GM12878 (cell line): ENCODE data around the gene RPL12. TPM values are rescaled to one million over a fixed set of nuclear protein-coding genes. Genes with fewer than 3 reads are reported as not detected.
A peak's percentile ranks its signal among the peaks of the same experiment; 100 is the strongest.

Source experiments
- ATAC-seq: fragments of 200-7000 bp; cut with Tn5 transposase; 3 replicates; pipeline ENCODE4 v1.9.1; 2020; ENCODE audit warnings: mild to moderate bottlenecking, moderate library complexity
- BruUV-seq: library from RNA; stranded (reverse); fragments of 400-500 nt; replicated peaks from 2 replicates; lab custom pipeline; 2021; lab: Mats Ljungman, UMichigan
- CTCF ChIA-PET: fragments of 300-600 bp; sonication (Branson Sonifier 250); formaldehyde crosslinking; extraction: SDS; loops from one replicate; lab custom pipeline; 2021; ENCODE audit warnings: inconsistent platforms; lab: Yijun Ruan, JAX
- POLR2A ChIA-PET: fragments of 350-600 bp; formaldehyde crosslinking; extraction: SDS; loops from one replicate; lab custom pipeline; 2021; ENCODE audit warnings: inconsistent platforms; lab: Charles Lee
- RAD21 ChIA-PET: fragments of 300-600 bp; sonication (Branson Sonifier 250); formaldehyde crosslinking; loops from one replicate; lab custom pipeline; 2023; ENCODE audit warnings: antibody characterized with exemption; ENCODE audit not compliant: unreplicated experiment; lab: Charles Lee
- SMC1A ChIA-PET: fragments of 300-600 bp; sonication (Branson Sonifier 250); formaldehyde crosslinking; loops from one replicate; lab custom pipeline; 2023; ENCODE audit not compliant: unreplicated experiment, uncharacterized antibody; lab: Charles Lee
- DNase-seq: peaks from one replicate; pipeline ENCODE4 v3.0.0-alpha.2; 2011; ENCODE audit warnings: low read depth, low spot score
- FAIRE-seq: peaks from 3 replicates; lab custom pipeline; 2011; peaks lifted over from hg19 to GRCh38; lab: Jason Lieb, UNC
- H2AFZ ChIP-seq: 2 replicates; pipeline ENCODE4 v1.6.0; 2011; ENCODE audit warnings: low read depth, low read length, control low read depth; ENCODE audit not compliant: control insufficient read depth
- H3K27ac ChIP-seq: 2 replicates; pipeline ENCODE4 v1.5.1; 2011; ENCODE audit warnings: control low read depth; ENCODE audit not compliant: control insufficient read depth, insufficient read depth
- H3K27me3 ChIP-seq, 2 experiments: replicated peaks in 1 of 2; 2 replicates each; pipeline versions ENCODE4 v1.6.0 to v1.6.1; 2011; ENCODE audit warnings: low read length in 1 of 2; ENCODE audit not compliant: control insufficient read depth in 2 of 2, insufficient read depth in 2 of 2
- H3K36me3 ChIP-seq, 2 experiments: 2 replicates each; pipeline ENCODE4 v1.5.1; 2011; ENCODE audit warnings: low read length in 1 of 2; ENCODE audit not compliant: control insufficient read depth in 2 of 2, insufficient read depth in 2 of 2
- H3K4me1 ChIP-seq: 2 replicates; pipeline ENCODE4 v1.6.1; 2011; ENCODE audit warnings: mild to moderate bottlenecking, low read length, moderate library complexity, mixed read lengths; ENCODE audit not compliant: control insufficient read depth, insufficient read depth
- H3K4me2 ChIP-seq: 2 replicates; pipeline ENCODE4 v1.6.0; 2011; ENCODE audit warnings: control low read depth; ENCODE audit not compliant: control insufficient read depth, insufficient read depth
- H3K4me3 ChIP-seq: fragments of 200-600 bp; sonication (generic); 2 replicates; pipeline ENCODE4 v1.5.1; 2016
- H3K79me2 ChIP-seq: 2 replicates; pipeline ENCODE4 v1.6.0; 2011; ENCODE audit warnings: low read length; ENCODE audit not compliant: control insufficient read depth, insufficient read depth
- H3K9ac ChIP-seq: 2 replicates; pipeline ENCODE4 v1.8.0; 2011; ENCODE audit warnings: low read length, control low read depth, mixed read lengths; ENCODE audit not compliant: control insufficient read depth, insufficient read depth
- H3K9me3 ChIP-seq: replicated peaks from 3 replicates; pipeline ENCODE4 v1.5.1; 2011; ENCODE audit warnings: mild to moderate bottlenecking, low read length; ENCODE audit not compliant: control insufficient read depth, insufficient read depth
- H4K20me1 ChIP-seq: 2 replicates; pipeline ENCODE4 v1.6.0; 2011; ENCODE audit not compliant: control insufficient read depth, insufficient read depth
- ATF7 ChIP-seq: fragments of 450-650 bp; IDR thresholded peaks from 2 replicates; pipeline ENCODE4 v1.6.1; 2016; ENCODE audit warnings: low read depth, mild to moderate bottlenecking
- IKZF2 ChIP-seq, 2 experiments: fragments of 450-650 bp; IDR thresholded peaks; 2 replicates each; pipeline ENCODE4 v1.6.1; 2017; ENCODE audit warnings: mild to moderate bottlenecking in 2 of 2, moderate library complexity in 2 of 2
- RUNX3 ChIP-seq: IDR thresholded peaks from 2 replicates; pipeline ENCODE4 v1.6.1; 2012; ENCODE audit warnings: low read length, inconsistent platforms
- WGBS: methylation state at CpG from one replicate; pipeline ENCODE4 v1.1.6; 2016; ENCODE audit warnings: low lambda C conversion rate; ENCODE audit not compliant: insufficient replicate concordance, insufficient coverage; ENCODE audit errors: missing lambda C conversion rate; 5-methylcytosine and 5-hydroxymethylcytosine counted together
- in situ Hi-C: fragments of 300-500 bp; cut with MboI; formaldehyde crosslinking; loops from 9 replicates; pipeline ENCODE4 v1.14.3; 2018; ENCODE audit warnings: mixed read lengths
- intact Hi-C: fragments of 100-400 bp; cut with micrococcal nuclease; formaldehyde crosslinking; loops from one replicate; pipeline ENCODE4 v1.14.2; 2022; ENCODE audit not compliant: unreplicated experiment
- polyA plus RNA-seq, 11 experiments: library from polyadenylated mRNA; depleted of rRNA in 4 of 11; unstranded in 6 of 11; stranded (reverse) in 5 of 11; fragments of >200 nt; fragmentation: Nextera tagmentation in 4 of 11; fragmentation: Illumina TruSeq in 1 of 11; extraction: Ambion mirVana in 4 of 11; extraction: Trizol in 1 of 11; gene quantifications; 1 replicate in 1 of 11; 2 replicates in 10 of 11; pipeline versions ENCODE4 v1.2.1 to v1.2.3, GENCODE V29; 2011 to 2016; ENCODE audit warnings: inconsistent platforms in 2 of 11, missing spikeins in 2 of 11, low read depth in 1 of 11
- total RNA-seq, 4 experiments: library from RNA; depleted of rRNA in 3 of 4; stranded (reverse); fragments of >200 nt in 3 of 4; fragmentation: Illumina TruSeq in 1 of 4; extraction: Trizol in 1 of 4; gene quantifications; 2 replicates each; pipeline versions ENCODE4 v1.2.1 to v1.2.3, GENCODE V29; 2013 to 2021
- TF ChIP-seq, protein P1 (sequence below): fragments of 450-650 bp; conservative IDR thresholded peaks from 2 replicates; pipeline ENCODE4 v1.6.1; 2017; ENCODE audit warnings: mild to moderate bottlenecking, moderate library complexity

The RPL12 gene
- total and polyA plus RNA-seq, 10 of the 15 experiments (the other 5 are each of a cell fraction or from before 2014, with no cell fraction given), result 961 to 5,544 (median 2,858) TPM

DNA sequence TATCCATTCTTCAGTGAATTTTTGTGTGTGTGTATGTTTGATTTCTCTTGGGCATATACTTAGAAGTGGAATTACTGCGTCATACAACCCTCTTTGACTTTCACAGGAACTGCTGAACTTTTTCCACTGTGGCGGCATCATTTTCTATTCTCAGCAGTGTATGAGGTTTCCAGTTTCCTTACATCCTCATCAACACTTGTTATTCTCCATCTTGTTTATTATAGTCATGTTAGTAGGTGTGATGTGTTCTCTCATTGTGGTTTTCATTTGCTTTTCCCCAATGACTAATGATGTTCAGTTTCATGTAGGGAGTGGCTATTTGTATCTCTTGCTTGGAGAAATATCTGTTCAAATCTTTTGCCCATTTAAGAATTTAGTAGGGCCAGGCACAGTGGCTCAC is 24.4 kb downstream of the RPL12 start:
- intact Hi-C loops, result loop anchor here (10.0 kb wide), 1 partner anchor 482 kb away; no protein-coding TSS in a partner anchor
- POLR2A ChIA-PET, result no interaction called here
- H3K36me3 ChIP-seq, result peaks cover 0 to 7% of the 10 kb centered on the region in 2 experiments; a peak in 3 of 4 replicates

More for the DNA sequence above, 24.4 kb downstream of the RPL12 start:
- RAD21 ChIA-PET, result no interaction called here
- SMC1A ChIA-PET, result no interaction called here
- 84% methylated on average over 2 of the region's 2 CpGs for WGBS
- CTCF ChIA-PET, result no interaction called here
- H3K27me3 ChIP-seq, result no peaks in the 10 kb centered on the region
- peaks cover 44% of the 10 kb centered on the region for H3K79me2 ChIP-seq
- in situ Hi-C loops, result no loop called here
- peak; percentile 15 for ATAC-seq
- H3K4me1 ChIP-seq, result peaks cover 13% of the 10 kb centered on the region
- H2AFZ ChIP-seq, result no peak overlapping the region
- BruUV-seq, result no TSS peak
- TF ChIP-seq, protein P1, sequence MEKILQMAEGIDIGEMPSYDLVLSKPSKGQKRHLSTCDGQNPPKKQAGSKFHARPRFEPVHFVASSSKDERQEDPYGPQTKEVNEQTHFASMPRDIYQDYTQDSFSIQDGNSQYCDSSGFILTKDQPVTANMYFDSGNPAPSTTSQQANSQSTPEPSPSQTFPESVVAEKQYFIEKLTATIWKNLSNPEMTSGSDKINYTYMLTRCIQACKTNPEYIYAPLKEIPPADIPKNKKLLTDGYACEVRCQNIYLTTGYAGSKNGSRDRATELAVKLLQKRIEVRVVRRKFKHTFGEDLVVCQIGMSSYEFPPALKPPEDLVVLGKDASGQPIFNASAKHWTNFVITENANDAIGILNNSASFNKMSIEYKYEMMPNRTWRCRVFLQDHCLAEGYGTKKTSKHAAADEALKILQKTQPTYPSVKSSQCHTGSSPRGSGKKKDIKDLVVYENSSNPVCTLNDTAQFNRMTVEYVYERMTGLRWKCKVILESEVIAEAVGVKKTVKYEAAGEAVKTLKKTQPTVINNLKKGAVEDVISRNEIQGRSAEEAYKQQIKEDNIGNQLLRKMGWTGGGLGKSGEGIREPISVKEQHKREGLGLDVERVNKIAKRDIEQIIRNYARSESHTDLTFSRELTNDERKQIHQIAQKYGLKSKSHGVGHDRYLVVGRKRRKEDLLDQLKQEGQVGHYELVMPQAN, result no peak
- TF ChIP-seq IKZF2 (IDR thresholded peaks at IDR 0.05), result peak; percentile 11 to 21; a peak in 2 of 4 replicates
- peak; percentile 50; the same call in 1 of the 2 replicates for TF ChIP-seq RUNX3
- TF ChIP-seq ATF7, result peak; percentile 52; the same call in 1 of the 2 replicates
- H3K4me3 ChIP-seq, result no peak overlapping the region
- FAIRE-seq, result no peak
- no peaks in the 10 kb centered on the region for H4K20me1 ChIP-seq
- H3K27ac ChIP-seq, result no peak overlapping the region
- H3K9ac ChIP-seq, result no peak overlapping the region
- H3K4me2 ChIP-seq, result peak overlapping the region; percentile 21; the same call in 1 of the 2 replicates
- no peaks in the 10 kb centered on the region for H3K9me3 ChIP-seq
- DNase-seq, result no peak
